ENCODE measurements around the gene NPHP1.
A peak's percentile ranks its signal among the peaks of the same experiment; 100 is the strongest.
"Not testable (repeated sequence)": the region's sequence is repeated elsewhere in the genome, so short reads cannot be mapped to it uniquely, and the experiment has no call there.

The NPHP1 gene

GRCh38 chr2:110204408-110205385, at the start of gene NPHP1:
Gene NPHP1 (minus strand): TSS chr2:110205013. CDS start chr2:110204968, 45 bp downstream.
- H3K9me3 ChIP-seq (ENCODE audit: control insufficient read depth, insufficient read depth, low read length): no peaks in the 10 kb centered on the region
- H3K27me3 ChIP-seq (ENCODE audit: control insufficient read depth, insufficient read depth, low read length): no peaks in the 10 kb centered on the region
- H3K4me3 ChIP-seq (ENCODE audit: low read depth, low read length): peak within 1 kb of the TSS; percentile 86
- peaks cover 2% of the 10 kb centered on the region for H3K4me1 ChIP-seq (ENCODE audit: control insufficient read depth, insufficient read depth, low read length)
- H3K9ac ChIP-seq (ENCODE audit: low read depth, low read length): no peak within 1 kb of the TSS
- H3K36me3 ChIP-seq (ENCODE audit: control insufficient read depth, insufficient read depth, low read length): no peaks in the 10 kb centered on the region

GRCh38 chr2:110248081-110248795, 43.4 kb upstream of the NPHP1 start:
- H3K4me1 ChIP-seq (ENCODE audit: control insufficient read depth, insufficient read depth, low read length); H3K9ac ChIP-seq (ENCODE audit: low read depth, low read length); H3K36me3 ChIP-seq (ENCODE audit: control insufficient read depth, insufficient read depth, low read length); H3K9me3 ChIP-seq (ENCODE audit: control insufficient read depth, insufficient read depth, low read length); H3K27me3 ChIP-seq (ENCODE audit: control insufficient read depth, insufficient read depth, low read length); H3K4me3 ChIP-seq (ENCODE audit: low read depth, low read length): not testable (repeated sequence)

GRCh38 chr2:110245488-110246435, 40.9 kb upstream of the NPHP1 start:
- not testable (repeated sequence) for H3K4me3 ChIP-seq (ENCODE audit: low read depth, low read length); H3K9ac ChIP-seq (ENCODE audit: low read depth, low read length); H3K4me1 ChIP-seq (ENCODE audit: control insufficient read depth, insufficient read depth, low read length); H3K36me3 ChIP-seq (ENCODE audit: control insufficient read depth, insufficient read depth, low read length); H3K9me3 ChIP-seq (ENCODE audit: control insufficient read depth, insufficient read depth, low read length); H3K27me3 ChIP-seq (ENCODE audit: control insufficient read depth, insufficient read depth, low read length)

DNA sequence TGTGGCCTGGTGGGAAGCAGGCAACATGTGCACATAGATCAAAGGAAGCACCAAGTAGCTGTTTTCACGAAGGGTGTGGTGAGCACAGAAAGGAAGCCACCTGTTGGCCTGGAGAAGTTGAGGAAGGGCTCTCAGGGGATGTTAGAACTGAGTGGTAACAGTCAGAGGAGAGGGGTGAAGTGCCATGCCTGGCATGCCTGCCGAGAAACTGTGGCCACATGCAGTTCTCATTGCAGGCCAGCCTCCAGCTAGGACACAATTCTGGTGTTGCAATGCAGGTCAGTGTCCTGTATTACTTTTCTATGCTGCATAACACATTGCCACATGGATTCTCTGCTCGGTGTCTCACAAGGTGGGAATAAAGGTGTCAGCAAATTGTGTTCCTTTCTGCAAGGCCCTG, 38.5 kb upstream of the NPHP1 start:
- H3K27me3 ChIP-seq (ENCODE audit: control insufficient read depth, insufficient read depth, low read length); H3K4me3 ChIP-seq (ENCODE audit: low read depth, low read length); H3K4me1 ChIP-seq (ENCODE audit: control insufficient read depth, insufficient read depth, low read length); H3K9ac ChIP-seq (ENCODE audit: low read depth, low read length); H3K9me3 ChIP-seq (ENCODE audit: control insufficient read depth, insufficient read depth, low read length); H3K36me3 ChIP-seq (ENCODE audit: control insufficient read depth, insufficient read depth, low read length): not testable (repeated sequence)

GRCh38 chr2:110234514-110234913, 29.7 kb upstream of the NPHP1 start:
- H3K27me3 ChIP-seq (ENCODE audit: control insufficient read depth, insufficient read depth, low read length); H3K9me3 ChIP-seq (ENCODE audit: control insufficient read depth, insufficient read depth, low read length); H3K36me3 ChIP-seq (ENCODE audit: control insufficient read depth, insufficient read depth, low read length); H3K9ac ChIP-seq (ENCODE audit: low read depth, low read length); H3K4me1 ChIP-seq (ENCODE audit: control insufficient read depth, insufficient read depth, low read length); H3K4me3 ChIP-seq (ENCODE audit: low read depth, low read length): not testable (repeated sequence)

- H3K9me3 ChIP-seq (ENCODE audit: control insufficient read depth, insufficient read depth, low read length); H3K4me1 ChIP-seq (ENCODE audit: control insufficient read depth, insufficient read depth, low read length); H3K27me3 ChIP-seq (ENCODE audit: control insufficient read depth, insufficient read depth, low read length); H3K4me3 ChIP-seq (ENCODE audit: low read depth, low read length); H3K9ac ChIP-seq (ENCODE audit: low read depth, low read length); H3K36me3 ChIP-seq (ENCODE audit: control insufficient read depth, insufficient read depth, low read length): not testable (repeated sequence)
These were observed 25.1 kb upstream of the NPHP1 start for GRCh38 chr2:110229886-110230285.

DNA sequence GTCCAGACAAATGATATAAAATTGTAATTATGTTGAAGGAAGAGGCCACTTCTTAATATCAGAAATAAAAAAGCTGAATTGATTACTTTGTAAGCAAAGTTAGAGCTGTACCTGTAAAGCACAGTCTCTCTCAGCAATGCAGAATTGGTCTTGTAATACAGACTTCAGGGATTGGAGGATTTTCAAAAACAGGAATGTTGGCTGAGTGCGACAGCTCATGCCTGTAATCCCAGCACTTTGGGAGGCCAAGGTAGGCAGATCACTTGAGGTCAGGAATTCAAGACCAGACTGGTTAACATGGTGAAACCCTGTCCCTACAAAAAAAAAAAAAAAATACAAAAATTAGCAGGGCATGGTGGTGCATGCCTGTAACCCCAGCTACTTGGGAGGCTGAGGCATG, 17.8 kb upstream of the NPHP1 start:
- H3K4me1 ChIP-seq (ENCODE audit: control insufficient read depth, insufficient read depth, low read length); H3K9ac ChIP-seq (ENCODE audit: low read depth, low read length); H3K4me3 ChIP-seq (ENCODE audit: low read depth, low read length); H3K36me3 ChIP-seq (ENCODE audit: control insufficient read depth, insufficient read depth, low read length); H3K27me3 ChIP-seq (ENCODE audit: control insufficient read depth, insufficient read depth, low read length); H3K9me3 ChIP-seq (ENCODE audit: control insufficient read depth, insufficient read depth, low read length): not testable (repeated sequence)

- Histone ChIP-seq H3K9ac (ENCODE audit: low read depth, low read length) (no peak overlapping the region), H3K9me3 (ENCODE audit: control insufficient read depth, insufficient read depth, low read length) (no peaks in the 10 kb centered on the region), H3K27me3 (ENCODE audit: control insufficient read depth, insufficient read depth, low read length) (no peaks in the 10 kb centered on the region), H3K4me3 (ENCODE audit: low read depth, low read length) (no peak overlapping the region), H3K4me1 (ENCODE audit: control insufficient read depth, insufficient read depth, low read length) (no peaks in the 10 kb centered on the region), H3K36me3 (ENCODE audit: control insufficient read depth, insufficient read depth, low read length) (no peaks in the 10 kb centered on the region)
These were observed 17.1 kb upstream of the NPHP1 start for GRCh38 chr2:110221938-110222337.

- no peaks in the 10 kb centered on the region for H3K4me1 ChIP-seq (ENCODE audit: control insufficient read depth, insufficient read depth, low read length)
- no peak overlapping the region for H3K4me3 ChIP-seq (ENCODE audit: low read depth, low read length)
- no peak overlapping the region for H3K9ac ChIP-seq (ENCODE audit: low read depth, low read length)
- H3K27me3 ChIP-seq (ENCODE audit: control insufficient read depth, insufficient read depth, low read length): no peaks in the 10 kb centered on the region
- H3K36me3 ChIP-seq (ENCODE audit: control insufficient read depth, insufficient read depth, low read length): no peaks in the 10 kb centered on the region
- H3K9me3 ChIP-seq (ENCODE audit: control insufficient read depth, insufficient read depth, low read length): no peaks in the 10 kb centered on the region
These were observed 15.4 kb upstream of the NPHP1 start for GRCh38 chr2:110220190-110220564.

DNA sequence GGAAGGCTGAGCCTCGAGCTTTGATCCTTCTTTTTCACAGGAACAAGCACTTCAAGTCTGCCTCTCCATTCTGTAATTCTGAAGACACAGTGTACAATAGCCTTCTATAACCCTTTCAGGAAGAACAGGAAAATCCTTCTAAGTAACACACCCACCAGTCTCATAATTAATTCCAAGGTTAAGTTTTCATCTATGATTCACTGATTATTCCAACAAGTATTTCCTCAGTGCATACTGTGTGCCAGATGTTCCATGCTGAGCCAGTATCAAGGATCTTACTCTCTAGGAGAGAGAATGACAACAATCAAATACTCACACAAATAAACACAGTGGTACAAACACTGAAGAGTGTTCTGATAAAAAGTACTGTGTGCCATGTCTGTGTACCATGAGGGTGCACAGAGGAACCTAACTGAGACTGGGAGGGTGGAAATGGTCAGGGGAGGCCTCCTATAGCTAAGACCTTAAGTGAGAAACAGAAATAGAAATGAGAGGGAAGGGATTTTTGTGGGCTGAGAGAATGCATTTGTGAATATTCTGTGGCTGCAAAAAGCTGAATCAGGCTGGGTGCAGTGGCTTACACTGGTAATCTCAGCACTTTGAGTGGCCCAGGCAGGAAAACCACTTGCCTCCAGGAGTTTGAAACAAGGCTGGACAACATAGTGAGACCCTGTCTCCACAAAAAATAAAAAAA, 14.8 kb upstream of the NPHP1 start:
- no peak overlapping the region for H3K9ac ChIP-seq (ENCODE audit: low read depth, low read length)
- no peaks in the 10 kb centered on the region for H3K27me3 ChIP-seq (ENCODE audit: control insufficient read depth, insufficient read depth, low read length)
- H3K4me3 ChIP-seq (ENCODE audit: low read depth, low read length): no peak overlapping the region
- H3K36me3 ChIP-seq (ENCODE audit: control insufficient read depth, insufficient read depth, low read length): no peaks in the 10 kb centered on the region
- H3K9me3 ChIP-seq (ENCODE audit: control insufficient read depth, insufficient read depth, low read length): no peaks in the 10 kb centered on the region
- H3K4me1 ChIP-seq (ENCODE audit: control insufficient read depth, insufficient read depth, low read length): no peaks in the 10 kb centered on the region

DNA sequence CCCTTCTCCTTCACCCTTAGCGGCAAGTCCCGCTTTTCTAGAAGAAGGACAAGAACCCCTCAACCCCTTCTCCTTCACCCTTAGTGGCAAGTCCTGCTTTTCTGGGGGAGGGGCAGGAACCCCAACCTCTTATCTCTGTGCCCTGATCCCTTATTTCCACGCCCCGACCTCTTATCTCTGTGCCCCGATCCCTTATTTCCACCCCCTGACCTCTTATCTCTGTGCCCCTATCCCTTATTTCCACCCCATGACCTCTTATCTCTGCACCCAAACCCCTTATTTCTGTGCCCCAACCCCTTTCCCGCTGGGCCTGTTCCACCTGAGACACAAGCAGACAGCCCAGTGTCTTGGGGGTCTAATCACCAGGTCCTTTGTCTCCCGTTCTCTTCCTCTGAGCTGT, 14.1 kb upstream of the NPHP1 start:
- not testable (repeated sequence) for H3K9ac ChIP-seq (ENCODE audit: low read depth, low read length); H3K4me1 ChIP-seq (ENCODE audit: control insufficient read depth, insufficient read depth, low read length); H3K27me3 ChIP-seq (ENCODE audit: control insufficient read depth, insufficient read depth, low read length); H3K4me3 ChIP-seq (ENCODE audit: low read depth, low read length); H3K9me3 ChIP-seq (ENCODE audit: control insufficient read depth, insufficient read depth, low read length); H3K36me3 ChIP-seq (ENCODE audit: control insufficient read depth, insufficient read depth, low read length)

All from iPS-15b (cell line).